ENCODE data around the gene IFITM5. TPM values are rescaled to one million over a fixed set of nuclear protein-coding genes. Genes with fewer than 3 reads are reported as not detected.
"Not testable (repeated sequence)": the region's sequence is repeated elsewhere in the genome, so short reads cannot be mapped to it uniquely, and the experiment has no call there.

The IFITM5 gene
- total RNA-seq, 4 donors from 2014 or later, result not detected

- not testable (repeated sequence) for DNase-seq (ENCODE audit: low spot score in 2 of 2)
- H3K4me3 ChIP-seq (ENCODE audit: low read depth, poor library complexity, severe bottlenecking), result peak overlapping the region; percentile 28
- intact Hi-C loops (cut with DNase I; ENCODE audit: low total_unique reads), result loop anchor here (10.0 kb wide), 1 partner anchor 46 kb away; no protein-coding TSS in a partner anchor
- WGBS, 2 donors, result 33 to 37% methylated on average over 24 of the region's 24 CpGs
Observed at GRCh38 chr11:308740-309665, 9.7 kb upstream of the IFITM5 start.

- H3K4me3 ChIP-seq (ENCODE audit: low read depth, poor library complexity, severe bottlenecking), result peak within 1 kb of the TSS; percentile 28
- WGBS, 2 donors, result 20 to 50% methylated on average over 16 to 23 of the region's 28 CpGs
- intact Hi-C loops (cut with DNase I; ENCODE audit: low total_unique reads), result loop anchor here (10.0 kb wide), 1 partner anchor 47 kb away; no protein-coding TSS in a partner anchor
- DNase-seq (ENCODE audit: low spot score in 2 of 2), result peak; percentile 72 to 97
Observed at GRCh38 chr11:307766-308708, 8.7 kb upstream of the IFITM5 start, which contains the start of gene IFITM2. Gene IFITM2 (plus strand): TSS chr11:307816. CDS start chr11:308193, 377 bp downstream.

GRCh38 chr11:306645-307371 is 7.5 kb upstream of the IFITM5 start:
- 87 to 91% methylated on average over 17 of the region's 17 CpGs for WGBS, 2 donors
- TF ChIP-seq CTCF (IDR thresholded peaks at IDR 0.05), result no peak
- TF ChIP-seq POLR2A (IDR thresholded peaks at IDR 0.05), result no peak
- DNase-seq (ENCODE audit: low spot score in 2 of 2), result no peak
- no peak overlapping the region for H3K4me3 ChIP-seq (ENCODE audit: low read depth, poor library complexity, severe bottlenecking)
- intact Hi-C loops (cut with DNase I; ENCODE audit: low total_unique reads), result loop anchor here (10.0 kb wide), 1 partner anchor 48 kb away; no protein-coding TSS in a partner anchor

- intact Hi-C loops (cut with DNase I; ENCODE audit: low total_unique reads), result loop anchor here (10.0 kb wide), 1 partner anchor 49 kb away; no protein-coding TSS in a partner anchor
- H3K4me3 ChIP-seq (ENCODE audit: low read depth, poor library complexity, severe bottlenecking), result no peak overlapping the region
- DNase-seq (ENCODE audit: low spot score in 2 of 2), result no peak
- WGBS, 2 donors, result 86 to 90% methylated on average over 10 of the region's 10 CpGs
- TF ChIP-seq CTCF (IDR thresholded peaks at IDR 0.05) (no peak), POLR2A (IDR thresholded peaks at IDR 0.05) (no peak)
Observed at GRCh38 chr11:305844-306211, 6.5 kb upstream of the IFITM5 start.

- TF ChIP-seq CTCF (IDR thresholded peaks at IDR 0.05) (no peak), POLR2A (IDR thresholded peaks at IDR 0.05) (no peak)
- DNase-seq (ENCODE audit: low spot score in 2 of 2), result peak in 1 of 2 donors; percentile 63
- H3K4me3 ChIP-seq (ENCODE audit: low read depth, poor library complexity, severe bottlenecking), result no peak overlapping the region
- 43 to 47% methylated on average over 19 of the region's 19 CpGs for WGBS, 2 donors
- intact Hi-C loops (cut with DNase I; ENCODE audit: low total_unique reads), result loop anchor here (10.0 kb wide), 1 partner anchor 50 kb away; no protein-coding TSS in a partner anchor
Observed at GRCh38 chr11:304915-305843, 5.9 kb upstream of the IFITM5 start.

Measured in lower leg skin (tissue), 4 donors.